Measurements from ENCODE around the gene ZNF385C. TPM values are rescaled to one million over a fixed set of nuclear protein-coding genes. Genes with fewer than 3 reads are reported as not detected.

The ZNF385C gene
- total and polyA plus RNA-seq, 4 donors, result 0.03 to 0.19 (median 0.06) TPM; not detected in 1

- Histone ChIP-seq H3K27ac (ENCODE audit: low read depth in 1 of 2, low read length in 2 of 2) (no peak overlapping the region), H3K4me1 (ENCODE audit: control insufficient read depth in 4 of 4, insufficient read depth in 4 of 4, low read length in 3 of 4) (no peaks in the 10 kb centered on the region), H3K36me3 (ENCODE audit: control insufficient read depth in 4 of 4, insufficient read depth in 3 of 4, low read depth in 1 of 4, low read length in 3 of 4) (peaks cover 4 to 29% (median 14%) of the 10 kb centered on the region in 4 donors), H3K9ac (ENCODE audit: low read depth in 1 of 2, low read length in 2 of 2) (no peak overlapping the region), H3K27me3 (ENCODE audit: control insufficient read depth in 4 of 4, insufficient read depth in 4 of 4, low read length in 3 of 4) (no peaks in the 10 kb centered on the region), H3K4me3 (ENCODE audit: low read depth in 1 of 3, low read length in 3 of 3) (no peak overlapping the region), H3K9me3 (ENCODE audit: control insufficient read depth in 4 of 4, low read length in 3 of 4) (no peaks in the 10 kb centered on the region)
- 89% methylated on average over 11 of the region's 11 CpGs for WGBS
- DNase-seq (ENCODE audit: low spot score), result no peak
- TF ChIP-seq MAX (IDR thresholded peaks at IDR 0.05) (no peak), JUND (IDR thresholded peaks at IDR 0.05) (no peak), YY1 (IDR thresholded peaks at IDR 0.05) (no peak), HNF4G (IDR thresholded peaks at IDR 0.05) (no peak), RAD21 (IDR thresholded peaks at IDR 0.05) (no peak), HNF4A (conservative IDR thresholded peaks at IDR 0.05) (no peak), ATF3 (IDR thresholded peaks at IDR 0.05) (no peak)
Observed at GRCh38 chr17:42103221-42103954, 5.1 kb upstream of the ZNF385C start.

- TF ChIP-seq, protein P1, sequence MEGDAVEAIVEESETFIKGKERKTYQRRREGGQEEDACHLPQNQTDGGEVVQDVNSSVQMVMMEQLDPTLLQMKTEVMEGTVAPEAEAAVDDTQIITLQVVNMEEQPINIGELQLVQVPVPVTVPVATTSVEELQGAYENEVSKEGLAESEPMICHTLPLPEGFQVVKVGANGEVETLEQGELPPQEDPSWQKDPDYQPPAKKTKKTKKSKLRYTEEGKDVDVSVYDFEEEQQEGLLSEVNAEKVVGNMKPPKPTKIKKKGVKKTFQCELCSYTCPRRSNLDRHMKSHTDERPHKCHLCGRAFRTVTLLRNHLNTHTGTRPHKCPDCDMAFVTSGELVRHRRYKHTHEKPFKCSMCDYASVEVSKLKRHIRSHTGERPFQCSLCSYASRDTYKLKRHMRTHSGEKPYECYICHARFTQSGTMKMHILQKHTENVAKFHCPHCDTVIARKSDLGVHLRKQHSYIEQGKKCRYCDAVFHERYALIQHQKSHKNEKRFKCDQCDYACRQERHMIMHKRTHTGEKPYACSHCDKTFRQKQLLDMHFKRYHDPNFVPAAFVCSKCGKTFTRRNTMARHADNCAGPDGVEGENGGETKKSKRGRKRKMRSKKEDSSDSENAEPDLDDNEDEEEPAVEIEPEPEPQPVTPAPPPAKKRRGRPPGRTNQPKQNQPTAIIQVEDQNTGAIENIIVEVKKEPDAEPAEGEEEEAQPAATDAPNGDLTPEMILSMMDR (IDR thresholded peaks at IDR 0.05; ENCODE audit: low read depth, low read length, missing input control), result peak; percentile 75
- TF ChIP-seq, protein P2, sequence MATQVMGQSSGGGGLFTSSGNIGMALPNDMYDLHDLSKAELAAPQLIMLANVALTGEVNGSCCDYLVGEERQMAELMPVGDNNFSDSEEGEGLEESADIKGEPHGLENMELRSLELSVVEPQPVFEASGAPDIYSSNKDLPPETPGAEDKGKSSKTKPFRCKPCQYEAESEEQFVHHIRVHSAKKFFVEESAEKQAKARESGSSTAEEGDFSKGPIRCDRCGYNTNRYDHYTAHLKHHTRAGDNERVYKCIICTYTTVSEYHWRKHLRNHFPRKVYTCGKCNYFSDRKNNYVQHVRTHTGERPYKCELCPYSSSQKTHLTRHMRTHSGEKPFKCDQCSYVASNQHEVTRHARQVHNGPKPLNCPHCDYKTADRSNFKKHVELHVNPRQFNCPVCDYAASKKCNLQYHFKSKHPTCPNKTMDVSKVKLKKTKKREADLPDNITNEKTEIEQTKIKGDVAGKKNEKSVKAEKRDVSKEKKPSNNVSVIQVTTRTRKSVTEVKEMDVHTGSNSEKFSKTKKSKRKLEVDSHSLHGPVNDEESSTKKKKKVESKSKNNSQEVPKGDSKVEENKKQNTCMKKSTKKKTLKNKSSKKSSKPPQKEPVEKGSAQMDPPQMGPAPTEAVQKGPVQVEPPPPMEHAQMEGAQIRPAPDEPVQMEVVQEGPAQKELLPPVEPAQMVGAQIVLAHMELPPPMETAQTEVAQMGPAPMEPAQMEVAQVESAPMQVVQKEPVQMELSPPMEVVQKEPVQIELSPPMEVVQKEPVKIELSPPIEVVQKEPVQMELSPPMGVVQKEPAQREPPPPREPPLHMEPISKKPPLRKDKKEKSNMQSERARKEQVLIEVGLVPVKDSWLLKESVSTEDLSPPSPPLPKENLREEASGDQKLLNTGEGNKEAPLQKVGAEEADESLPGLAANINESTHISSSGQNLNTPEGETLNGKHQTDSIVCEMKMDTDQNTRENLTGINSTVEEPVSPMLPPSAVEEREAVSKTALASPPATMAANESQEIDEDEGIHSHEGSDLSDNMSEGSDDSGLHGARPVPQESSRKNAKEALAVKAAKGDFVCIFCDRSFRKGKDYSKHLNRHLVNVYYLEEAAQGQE (IDR thresholded peaks at IDR 0.05), result no peak
- no peak for TF ChIP-seq SP1 (IDR thresholded peaks at IDR 0.05)
- TF ChIP-seq RAD21 (IDR thresholded peaks at IDR 0.05), result peak; percentile 84 to 89
- Histone ChIP-seq H3K9ac (ENCODE audit: low read depth in 1 of 2, low read length in 2 of 2) (no peak overlapping the region), H3K4me3 (ENCODE audit: low read depth in 1 of 3, low read length in 3 of 3) (no peak overlapping the region), H3K27me3 (ENCODE audit: control insufficient read depth in 4 of 4, insufficient read depth in 4 of 4, low read length in 3 of 4) (no peaks in the 10 kb centered on the region), H3K36me3 (ENCODE audit: control insufficient read depth in 4 of 4, insufficient read depth in 3 of 4, low read depth in 1 of 4, low read length in 3 of 4) (peaks cover 4 to 27% (median 11%) of the 10 kb centered on the region in 4 donors), H3K4me1 (ENCODE audit: control insufficient read depth in 4 of 4, insufficient read depth in 4 of 4, low read length in 3 of 4) (peaks cover 0 to 2% (median 0%) of the 10 kb centered on the region in 4 donors), H3K9me3 (ENCODE audit: control insufficient read depth in 4 of 4, low read length in 3 of 4) (no peaks in the 10 kb centered on the region), H3K27ac (ENCODE audit: low read depth in 1 of 2, low read length in 2 of 2) (no peak overlapping the region)
- WGBS, result 62% methylated on average over 14 of the region's 14 CpGs
- DNase-seq (ENCODE audit: low spot score), result peak; percentile 86
Observed at GRCh38 chr17:42101513-42102292, 3.4 kb upstream of the ZNF385C start.
